ENCODE results near the gene FSD1. TPM values are rescaled to one million over a fixed set of nuclear protein-coding genes. Genes with fewer than 3 reads are reported as not detected.
A peak's percentile ranks its signal among the peaks of the same experiment; 100 is the strongest.

FSD1 gene
- total RNA-seq, 4 donors from 2014 or later = not detected

DNA sequence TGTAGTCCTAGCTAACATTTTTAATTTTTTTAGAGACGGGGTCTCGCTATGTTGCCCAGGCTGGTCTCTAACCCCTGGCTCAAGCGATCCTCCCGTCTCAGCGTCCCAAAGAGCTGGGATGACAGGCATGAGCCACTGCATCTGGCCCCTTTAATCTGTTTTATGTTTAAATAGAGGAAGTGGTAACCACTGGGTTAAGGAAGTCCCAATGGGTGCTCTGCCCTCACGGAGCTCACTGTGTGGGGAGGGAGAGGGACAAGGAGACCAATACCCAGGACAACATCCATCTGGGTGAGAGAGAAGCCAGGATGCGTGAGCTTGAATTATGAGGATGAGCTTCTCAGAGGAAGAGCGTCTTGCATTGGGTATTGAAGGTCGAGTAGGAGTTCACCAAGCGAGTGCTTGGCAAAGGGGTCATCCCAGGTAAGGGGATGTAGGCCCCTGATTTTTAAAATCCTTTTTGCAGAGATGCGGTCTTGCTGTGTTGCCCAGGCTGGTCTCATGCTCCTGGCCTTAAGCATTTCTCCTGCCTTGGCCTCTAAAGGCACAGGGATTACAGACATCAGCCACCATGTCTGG is 43.7 kb upstream of the FSD1 start:
- DNase-seq (no peak), ATAC-seq (no peak)
- Histone ChIP-seq H3K27me3 (no peaks in the 10 kb centered on the region), H3K4me3 (no peak overlapping the region), H3K4me1 (no peaks in the 10 kb centered on the region), H3K9me3 (no peaks in the 10 kb centered on the region), H3K36me3 (peaks cover 0 to 85% of the 10 kb centered on the region in 2 donors), H3K27ac (no peak overlapping the region)
- TF ChIP-seq CTCF (IDR thresholded peaks at IDR 0.05 in 4 of 5, conservative IDR thresholded peaks at IDR 0.05 in 1 of 5) = no peak
- TF ChIP-seq POLR2A (IDR thresholded peaks at IDR 0.05) = no peak
- intact Hi-C loops (cut with DNase I; ENCODE audit: low total_unique reads) (no loop called here), in situ Hi-C loops (cut with MboI; ENCODE audit: low sequenced_read_pairs in 4 of 4) (loop anchor here in 3 of 4 donors (10.0 to 25.0 kb wide), 4 partner anchors 94 to 377 kb away; partner anchors contain the start of genes CHAF1A (in 1 of the 3), SH3GL1 (in 1 of the 3) and TNFAIP8L1 (in 1 of the 3))

DNA sequence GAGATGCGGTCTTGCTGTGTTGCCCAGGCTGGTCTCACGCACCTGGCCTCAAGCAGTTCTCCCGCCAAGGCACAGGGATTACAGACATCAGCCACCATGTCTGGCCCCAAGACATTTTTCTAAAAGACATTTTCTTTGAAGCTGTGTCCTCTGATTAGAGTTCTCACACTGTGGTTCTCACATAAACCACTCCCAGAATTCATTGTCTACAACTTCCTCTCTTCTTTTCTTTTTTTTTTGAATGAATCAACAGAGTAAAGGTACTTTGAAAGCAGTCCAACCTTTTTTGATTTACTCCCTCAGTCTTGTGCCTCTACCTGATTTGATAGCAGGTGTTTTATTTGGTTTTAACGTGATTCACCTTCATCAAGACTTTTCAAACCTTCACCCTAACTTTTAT is 39.6 kb upstream of the FSD1 start:
- Histone ChIP-seq H3K36me3 (peaks cover 0 to 84% of the 10 kb centered on the region in 2 donors), H3K27ac (no peak overlapping the region), H3K4me3 (no peak overlapping the region), H3K4me1 (no peaks in the 10 kb centered on the region), H3K27me3 (no peaks in the 10 kb centered on the region), H3K9me3 (no peaks in the 10 kb centered on the region)
- TF ChIP-seq POLR2A (IDR thresholded peaks at IDR 0.05) = no peak
- no peak for TF ChIP-seq CTCF (IDR thresholded peaks at IDR 0.05 in 4 of 5, conservative IDR thresholded peaks at IDR 0.05 in 1 of 5)
- DNase-seq (no peak), ATAC-seq (no peak)
- intact Hi-C loops (cut with DNase I; ENCODE audit: low total_unique reads) = loop anchor here (5.0 kb wide), 1 partner anchor 137 kb away; the partner anchor contains the start of genes CHAF1A and SH3GL1
- in situ Hi-C loops (cut with MboI; ENCODE audit: low sequenced_read_pairs in 4 of 4) = loop anchor here in 3 of 4 donors (10.0 to 25.0 kb wide), 4 partner anchors 90 to 372 kb away; partner anchors contain the start of genes CHAF1A (in 1 of the 3), SH3GL1 (in 1 of the 3) and TNFAIP8L1 (in 1 of the 3)

DNA sequence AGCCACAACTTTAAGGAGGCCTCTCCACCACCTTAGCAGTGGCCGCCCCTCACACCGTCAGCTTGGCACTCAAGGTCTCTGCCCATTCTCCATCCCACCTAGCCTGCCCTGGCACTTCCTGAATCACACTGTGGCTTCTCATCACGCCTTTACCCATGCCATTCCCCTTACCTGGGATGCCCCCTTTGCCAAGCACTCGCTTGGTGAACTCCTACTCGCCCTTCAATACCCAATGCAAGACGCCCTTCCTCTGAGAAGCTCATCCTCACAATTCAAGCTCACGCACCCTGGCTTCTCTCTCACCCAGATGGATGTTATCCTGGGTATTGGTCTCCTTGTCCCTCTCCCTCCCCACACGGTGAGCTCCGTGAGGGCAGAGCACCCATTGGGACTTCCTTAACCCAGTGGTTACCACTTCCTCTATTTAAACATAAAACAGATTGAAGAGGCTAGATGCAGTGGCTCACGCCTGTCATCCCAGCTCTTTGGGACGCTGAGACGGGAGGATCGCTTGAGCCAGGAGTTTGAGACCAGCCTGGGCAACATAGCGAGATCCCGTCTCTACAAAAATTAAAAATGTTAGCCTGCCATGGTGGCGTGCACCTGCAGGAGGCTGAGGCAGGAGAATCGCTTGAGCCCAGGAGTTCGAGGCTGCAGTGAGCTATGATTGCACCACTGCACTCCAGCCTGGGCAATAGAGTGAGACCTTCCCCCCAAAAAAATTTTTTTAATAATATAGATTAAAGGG is 38.0 kb upstream of the FSD1 start:
- in situ Hi-C loops (cut with MboI; ENCODE audit: low sequenced_read_pairs in 4 of 4) = loop anchor here in 3 of 4 donors (10.0 to 25.0 kb wide), 4 partner anchors 88 to 371 kb away; partner anchors contain the start of genes CHAF1A (in 1 of the 3), SH3GL1 (in 1 of the 3) and TNFAIP8L1 (in 1 of the 3)
- TF ChIP-seq CTCF (IDR thresholded peaks at IDR 0.05 in 4 of 5, conservative IDR thresholded peaks at IDR 0.05 in 1 of 5) (no peak), POLR2A (IDR thresholded peaks at IDR 0.05) (no peak)
- H3K27me3 ChIP-seq = no peaks in the 10 kb centered on the region
- H3K4me1 ChIP-seq = no peaks in the 10 kb centered on the region
- H3K27ac ChIP-seq = no peak overlapping the region
- H3K36me3 ChIP-seq = peaks cover 0 to 78% of the 10 kb centered on the region in 2 donors
- H3K9me3 ChIP-seq = no peaks in the 10 kb centered on the region
- no peak for DNase-seq
- no peak for ATAC-seq
- H3K4me3 ChIP-seq = no peak overlapping the region
- intact Hi-C loops (cut with DNase I; ENCODE audit: low total_unique reads) = loop anchor here (5.0 kb wide), 1 partner anchor 136 kb away; the partner anchor contains the start of genes CHAF1A and SH3GL1

DNA sequence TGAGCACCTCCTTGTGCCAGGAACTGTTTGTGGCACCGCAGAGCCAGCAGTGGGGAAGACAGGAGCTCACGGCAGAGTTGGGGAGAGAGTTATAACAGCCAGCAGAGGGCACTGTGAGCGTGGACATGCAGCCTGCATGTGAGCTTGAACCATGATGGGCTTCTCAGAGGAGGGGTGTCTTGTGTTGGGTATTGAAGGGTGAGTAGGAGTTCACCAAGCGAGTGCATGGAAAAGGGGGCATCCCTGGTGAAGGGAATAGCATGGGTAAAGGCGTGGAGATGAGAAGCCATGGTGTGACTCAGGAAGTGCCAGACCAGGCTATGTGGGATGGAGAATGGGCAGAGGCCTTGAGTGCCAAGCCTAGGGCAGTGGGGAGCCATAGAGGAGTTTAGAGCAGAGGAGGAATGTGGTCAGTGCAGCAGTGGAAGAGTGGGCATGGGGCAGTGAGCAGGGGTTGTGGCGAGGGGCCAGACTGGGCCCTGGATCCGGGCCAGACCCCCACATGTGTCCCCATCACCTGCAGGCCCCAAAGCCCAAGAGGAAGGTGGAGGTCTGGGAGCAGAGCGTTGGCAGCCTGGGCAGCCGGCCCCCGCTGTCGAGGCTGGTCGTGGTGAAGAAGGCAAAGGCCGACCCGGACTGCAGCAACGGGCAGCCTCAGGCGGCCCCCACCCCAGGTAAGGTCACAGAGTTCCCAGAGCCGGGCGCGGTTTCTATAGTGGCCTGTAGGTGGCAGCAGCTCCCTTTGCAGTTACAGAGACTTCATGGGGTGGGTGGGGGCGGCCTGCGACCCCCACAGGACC is 37.1 kb upstream of the FSD1 start:
- H3K4me1 ChIP-seq = no peaks in the 10 kb centered on the region
- DNase-seq (peak in 1 of 2 donors; percentile 7), ATAC-seq (peak in 1 of 2 donors; percentile 44)
- H3K36me3 ChIP-seq = peaks cover 0 to 72% of the 10 kb centered on the region in 2 donors
- intact Hi-C loops (cut with DNase I; ENCODE audit: low total_unique reads) = loop anchor here (1.0 to 5.0 kb wide), 2 partner anchors 86 to 135 kb away; partner anchors contain the start of genes CHAF1A and SH3GL1
- in situ Hi-C loops (cut with MboI; ENCODE audit: low sequenced_read_pairs in 4 of 4) = loop anchor here in 3 of 4 donors (10.0 to 25.0 kb wide), 4 partner anchors 88 to 370 kb away; partner anchors contain the start of genes CHAF1A (in 1 of the 3), SH3GL1 (in 1 of the 3) and TNFAIP8L1 (in 1 of the 3)
- no peak overlapping the region for H3K4me3 ChIP-seq
- TF ChIP-seq CTCF (IDR thresholded peaks at IDR 0.05 in 4 of 5, conservative IDR thresholded peaks at IDR 0.05 in 1 of 5) = peak; percentile 76 to 90 (median 78)
- TF ChIP-seq POLR2A (IDR thresholded peaks at IDR 0.05) = no peak
- no peaks in the 10 kb centered on the region for H3K27me3 ChIP-seq
- H3K9me3 ChIP-seq = no peaks in the 10 kb centered on the region
- no peak overlapping the region for H3K27ac ChIP-seq
